IMR-90 (cell line): ENCODE data around the gene SEMA3C. TPM values are rescaled to one million over a fixed set of nuclear protein-coding genes. Genes with fewer than 3 reads are reported as not detected.
A peak's percentile ranks its signal among the peaks of the same experiment; 100 is the strongest.

Source experiments
- ATAC-seq: fragments of 200-7000 bp; cut with Tn5 transposase; 2 replicates; pipeline ENCODE4 v1.9.1; 2020; ENCODE audit warnings: low read depth, mild to moderate bottlenecking, moderate library complexity
- BruUV-seq: library from RNA; stranded (reverse); fragments of 400-500 nt; replicated peaks from 2 replicates; lab custom pipeline; 2021; lab: Mats Ljungman, UMichigan
- CTCF ChIA-PET: fragments of 300-600 bp; formaldehyde crosslinking; extraction: SDS; loops from one replicate; lab custom pipeline; 2021; ENCODE audit warnings: antibody characterized with exemption; lab: Yijun Ruan, JAX
- POLR2A ChIA-PET: fragments of 300-600 bp; sonication (Branson Sonifier 250); formaldehyde crosslinking; loops from one replicate; lab custom pipeline; 2022; ENCODE audit warnings: antibody characterized with exemption; ENCODE audit not compliant: unreplicated experiment; lab: Charles Lee
- DNase-seq: peaks from one replicate; pipeline ENCODE4 v3.0.0; 2013
- H2AFZ ChIP-seq: replicated peaks from 2 replicates; pipeline ENCODE3; 2013; ENCODE audit warnings: low read length, mild to moderate bottlenecking; ENCODE audit not compliant: poor library complexity
- H2AK5ac ChIP-seq: 2 replicates; pipeline ENCODE4 v1.6.1; 2013; ENCODE audit warnings: low read depth, low read length, inconsistent platforms
- H2AK9ac ChIP-seq: replicated peaks from 2 replicates; pipeline ENCODE3; 2013; ENCODE audit warnings: mild to moderate bottlenecking, low read depth, low read length, moderate library complexity; ENCODE audit not compliant: poor library complexity
- H2BK120ac ChIP-seq: 2 replicates; pipeline ENCODE4 v1.6.1; 2013; ENCODE audit warnings: low read depth, low read length, inconsistent platforms
- H2BK15ac ChIP-seq: 3 replicates; pipeline ENCODE4 v1.6.1; 2013; ENCODE audit warnings: low read depth, low read length, inconsistent platforms
- H2BK20ac ChIP-seq: 2 replicates; pipeline ENCODE4 v1.6.1; 2013; ENCODE audit warnings: low read depth, mild to moderate bottlenecking, inconsistent platforms, low read length, moderate library complexity
- H2BK5ac ChIP-seq: 2 replicates; pipeline ENCODE4 v1.6.1; 2013; ENCODE audit warnings: mild to moderate bottlenecking, low read depth, low read length, inconsistent platforms; ENCODE audit not compliant: poor library complexity, severe bottlenecking
- H3K14ac ChIP-seq: replicated peaks from 2 replicates; pipeline ENCODE4 v1.6.1; 2013; ENCODE audit warnings: low read depth, low read length, inconsistent platforms
- H3K18ac ChIP-seq: 2 replicates; pipeline ENCODE4 v1.6.1; 2013; ENCODE audit warnings: low read depth, low read length, control low read depth
- H3K23ac ChIP-seq: 2 replicates; pipeline ENCODE4 v1.6.1; 2013; ENCODE audit warnings: low read depth, low read length, inconsistent platforms
- H3K27ac ChIP-seq: 2 replicates; pipeline ENCODE4 v1.5.1; 2013; ENCODE audit warnings: mild to moderate bottlenecking, control low read depth, low read length; ENCODE audit not compliant: insufficient read depth
- H3K27me3 ChIP-seq: 2 replicates; pipeline ENCODE4 v1.6.1; 2013; ENCODE audit warnings: low read length; ENCODE audit not compliant: control insufficient read depth, insufficient read depth
- H3K36me3 ChIP-seq: 2 replicates; pipeline ENCODE4 v1.6.1; 2013; ENCODE audit warnings: low read length, mixed read lengths; ENCODE audit not compliant: control insufficient read depth, insufficient read depth
- H3K4ac ChIP-seq: 2 replicates; pipeline ENCODE4 v1.6.1; 2013; ENCODE audit warnings: low read depth, low read length, inconsistent platforms
- H3K4me1 ChIP-seq: 2 replicates; pipeline ENCODE4 v1.6.1; 2013; ENCODE audit warnings: low read length, mixed read lengths; ENCODE audit not compliant: control insufficient read depth, insufficient read depth
- H3K4me2 ChIP-seq: 2 replicates; pipeline ENCODE4 v1.6.1; 2013; ENCODE audit warnings: low read depth, mild to moderate bottlenecking, control low read depth, low read length, moderate library complexity
- H3K4me3 ChIP-seq: 2 replicates; pipeline ENCODE4 v1.5.1; 2013; ENCODE audit warnings: low read depth, mild to moderate bottlenecking, control low read depth, low read length, moderate library complexity; ENCODE audit not compliant: insufficient read depth
- H3K56ac ChIP-seq: 2 replicates; pipeline ENCODE4 v1.6.1; 2013; ENCODE audit warnings: low read length, inconsistent platforms; ENCODE audit not compliant: insufficient read depth; ENCODE audit errors: extremely low read depth
- H3K79me1 ChIP-seq, 2 experiments: 2 replicates each; pipeline ENCODE4 v1.6.1; 2013; ENCODE audit warnings: low read length in 2 of 2, inconsistent platforms in 1 of 2, low read depth in 1 of 2
- H3K9ac ChIP-seq: 2 replicates; pipeline ENCODE4 v1.6.1; 2013; ENCODE audit warnings: low read depth, low read length, control low read depth
- H3K9me1 ChIP-seq: 2 replicates; pipeline ENCODE4 v1.6.1; 2013; ENCODE audit warnings: low read length, inconsistent platforms; ENCODE audit not compliant: insufficient read depth
- H3K9me3 ChIP-seq: 2 replicates; pipeline ENCODE4 v1.6.1; 2013; ENCODE audit warnings: low read length; ENCODE audit not compliant: control insufficient read depth, insufficient read depth
- H4K20me1 ChIP-seq: 2 replicates; pipeline ENCODE4 v1.6.1; 2013; ENCODE audit warnings: low read length, inconsistent platforms; ENCODE audit not compliant: insufficient read depth
- H4K5ac ChIP-seq: 2 replicates; pipeline ENCODE4 v1.6.1; 2013; ENCODE audit warnings: mild to moderate bottlenecking, low read depth, low read length, control low read depth
- H4K8ac ChIP-seq, 2 experiments: 2 replicates each; pipeline ENCODE4 v1.6.1; 2013; ENCODE audit warnings: low read depth in 2 of 2, low read length in 2 of 2, control low read depth in 1 of 2, inconsistent platforms in 1 of 2
- H4K91ac ChIP-seq: 2 replicates; pipeline ENCODE4 v1.6.1; 2013; ENCODE audit warnings: low read depth, low read length, inconsistent platforms; ENCODE audit not compliant: insufficient read depth
- CEBPB ChIP-seq: IDR thresholded peaks from 2 replicates; pipeline ENCODE4 v1.6.1; 2012; ENCODE audit warnings: low read depth, low read length, improper control_type of control experiment
- CHD1 ChIP-seq: IDR thresholded peaks from 2 replicates; pipeline ENCODE4 v1.6.1; 2012; ENCODE audit warnings: low read depth, low read length, improper control_type of control experiment
- FOS ChIP-seq: fragments of 150-350 bp; IDR thresholded peaks from 2 replicates; pipeline ENCODE4 v1.6.1; 2016; ENCODE audit warnings: low read depth, low read length
- MXI1 ChIP-seq: IDR thresholded peaks from 2 replicates; pipeline ENCODE4 v1.6.1; 2012; ENCODE audit warnings: low read depth, mild to moderate bottlenecking, low read length, moderate library complexity, borderline replicate concordance
- RAD21 ChIP-seq: IDR thresholded peaks from 2 replicates; pipeline ENCODE4 v1.6.1; 2012; ENCODE audit warnings: low read length, improper control_type of control experiment
- RCOR1 ChIP-seq: IDR thresholded peaks from 2 replicates; pipeline ENCODE4 v1.6.1; 2012; ENCODE audit warnings: mild to moderate bottlenecking, low read length, improper control_type of control experiment; ENCODE audit not compliant: insufficient replicate concordance
- RFX5 ChIP-seq: IDR thresholded peaks from 2 replicates; pipeline ENCODE4 v1.8.0; 2012; ENCODE audit warnings: low read depth, mild to moderate bottlenecking, low read length, moderate library complexity
- SMC3 ChIP-seq: fragments of 150-350 bp; IDR thresholded peaks from 2 replicates; pipeline ENCODE4 v1.6.1; 2016; ENCODE audit warnings: low read depth, mild to moderate bottlenecking, antibody characterized with exemption, low read length, moderate library complexity
- WGBS, 2 experiments: methylation state at CpG; one replicate each; pipeline versions ENCODE4 v1.1.5 to v1.1.7; 2013; ENCODE audit warnings: missing lambda C conversion rate in 2 of 2; ENCODE audit not compliant: insufficient read length in 1 of 2; ENCODE audit errors: extremely low coverage in 2 of 2; 5-methylcytosine and 5-hydroxymethylcytosine counted together
- dilution Hi-C: fragments of 300-500 bp; cut with HindIII; formaldehyde crosslinking; loops from one replicate; pipeline ENCODE4 v1.14.3; 2018; ENCODE audit warnings: low sequenced_read_pairs; ENCODE audit not compliant: unreplicated experiment
- in situ Hi-C: fragments of 300-500 bp; cut with MboI; formaldehyde crosslinking; loops from 3 replicates; pipeline ENCODE4 v1.14.3; 2019; ENCODE audit warnings: low sequenced_read_pairs, inconsistent platforms, mixed read lengths
- intact Hi-C: fragments of 100-400 bp; cut with micrococcal nuclease; formaldehyde crosslinking; loops from 2 replicates; pipeline ENCODE4 v1.10.0; 2022
- polyA plus RNA-seq, 3 experiments: library from polyadenylated mRNA; depleted of rRNA; stranded (reverse); fragments of >200 nt; gene quantifications; 2 replicates each; pipeline ENCODE4 v1.2.3, GENCODE V29; 2012; ENCODE audit warnings: low replicate concordance in 1 of 3
- total RNA-seq: library from RNA; depleted of rRNA; stranded (reverse); fragments of >200 nt; gene quantifications from 2 replicates; pipeline ENCODE4 v1.2.3, GENCODE V29; 2012
- TF ChIP-seq, protein P1 (sequence below): conservative IDR thresholded peaks from 2 replicates; pipeline ENCODE4 v1.5.1; 2012; ENCODE audit warnings: mild to moderate bottlenecking, low read depth, low read length, improper control_type of control experiment
- TF ChIP-seq, protein P2 (sequence below): fragments of 150-350 bp; IDR thresholded peaks from 2 replicates; pipeline ENCODE4 v1.6.1; 2017; ENCODE audit warnings: mild to moderate bottlenecking, antibody characterized with exemption, low read length, low read depth
- TF ChIP-seq, protein P3 (sequence below): fragments of 150-350 bp; IDR thresholded peaks from 2 replicates; pipeline ENCODE4 v1.6.1; 2016; ENCODE audit warnings: low read depth, mild to moderate bottlenecking, low read length, moderate library complexity, borderline replicate concordance

SEMA3C gene
- total and polyA plus RNA-seq, 2 of the 4 experiments (the other 2 are of a cell fraction), result 21.2 to 97.1 TPM

DNA sequence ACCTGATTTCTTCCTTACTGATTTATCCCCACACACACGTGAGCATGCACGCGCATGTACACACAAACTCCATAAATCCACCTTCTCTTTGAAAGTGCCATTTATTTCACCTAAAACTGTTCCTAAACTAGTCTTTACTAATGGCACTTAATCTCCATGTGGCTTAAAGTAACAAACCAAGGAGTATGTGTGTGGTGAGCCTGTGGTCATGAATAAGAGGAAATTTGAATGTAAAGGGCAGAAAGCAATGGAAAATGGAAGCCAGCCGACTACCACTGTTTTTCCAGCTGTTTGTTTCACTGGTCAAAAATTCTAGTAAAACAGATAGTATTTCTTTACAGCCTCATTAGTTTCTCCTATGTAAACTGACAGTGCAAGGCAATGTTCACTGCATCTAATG lies 23.8 kb downstream of the SEMA3C start:
- no peak for DNase-seq

More for the DNA sequence above, 23.8 kb downstream of the SEMA3C start:
- Histone ChIP-seq H3K36me3 (no peaks in the 10 kb centered on the region), H3K9ac (no peak overlapping the region), H3K23ac (no peak overlapping the region; the same call in 1 of the 2 replicates), H3K79me1 (peaks cover 10 to 19% of the 10 kb centered on the region in 2 experiments; a peak in 3 of 4 replicates), H2BK120ac (no peak overlapping the region), H2BK15ac (no peak overlapping the region), H2AK5ac (peak overlapping the region; percentile 24; the same call in 1 of the 2 replicates), H3K4ac (no peak overlapping the region), H2AK9ac (no peak overlapping the region), H3K9me1 (0 out of 2 replicates have a peak, but pooled peaks cover 5% of the 10 kb centered on the region), H3K9me3 (no peaks in the 10 kb centered on the region), H3K14ac (no peak overlapping the region), H4K5ac (no peak overlapping the region), H3K4me3 (no peak overlapping the region), H3K27me3 (no peaks in the 10 kb centered on the region), H2BK20ac (no peak overlapping the region), H4K8ac (no peak overlapping the region; a peak in 1 of 4 replicates), H3K18ac (no peak overlapping the region; the same call in 1 of the 2 replicates), H3K27ac (no peak overlapping the region), H3K4me2 (no peak overlapping the region), H2BK5ac (no peak overlapping the region), H4K91ac (no peak overlapping the region), H4K20me1 (no peaks in the 10 kb centered on the region), H2AFZ (no peak overlapping the region), H3K4me1 (peaks cover 10% of the 10 kb centered on the region; the same call in 1 of the 2 replicates), H3K56ac (no peak overlapping the region)
- no peak for ATAC-seq
- in situ Hi-C loops, result no loop called here
- POLR2A ChIA-PET, result no interaction called here
- BruUV-seq, result no TSS peak
- intact Hi-C loops, result no loop called here
- CTCF ChIA-PET, result no interaction called here
- no CpG with 5 or more reads among the region's 4 CpGs for WGBS, 2 experiments
- dilution Hi-C loops, result no loop called here
- TF ChIP-seq MXI1 (no peak), CHD1 (no peak), RFX5 (no peak), FOS (no peak), RCOR1 (no peak), SMC3 (no peak), RAD21 (no peak), CEBPB (no peak)
- TF ChIP-seq, protein P1, sequence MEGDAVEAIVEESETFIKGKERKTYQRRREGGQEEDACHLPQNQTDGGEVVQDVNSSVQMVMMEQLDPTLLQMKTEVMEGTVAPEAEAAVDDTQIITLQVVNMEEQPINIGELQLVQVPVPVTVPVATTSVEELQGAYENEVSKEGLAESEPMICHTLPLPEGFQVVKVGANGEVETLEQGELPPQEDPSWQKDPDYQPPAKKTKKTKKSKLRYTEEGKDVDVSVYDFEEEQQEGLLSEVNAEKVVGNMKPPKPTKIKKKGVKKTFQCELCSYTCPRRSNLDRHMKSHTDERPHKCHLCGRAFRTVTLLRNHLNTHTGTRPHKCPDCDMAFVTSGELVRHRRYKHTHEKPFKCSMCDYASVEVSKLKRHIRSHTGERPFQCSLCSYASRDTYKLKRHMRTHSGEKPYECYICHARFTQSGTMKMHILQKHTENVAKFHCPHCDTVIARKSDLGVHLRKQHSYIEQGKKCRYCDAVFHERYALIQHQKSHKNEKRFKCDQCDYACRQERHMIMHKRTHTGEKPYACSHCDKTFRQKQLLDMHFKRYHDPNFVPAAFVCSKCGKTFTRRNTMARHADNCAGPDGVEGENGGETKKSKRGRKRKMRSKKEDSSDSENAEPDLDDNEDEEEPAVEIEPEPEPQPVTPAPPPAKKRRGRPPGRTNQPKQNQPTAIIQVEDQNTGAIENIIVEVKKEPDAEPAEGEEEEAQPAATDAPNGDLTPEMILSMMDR, result no peak
- TF ChIP-seq, protein P2, sequence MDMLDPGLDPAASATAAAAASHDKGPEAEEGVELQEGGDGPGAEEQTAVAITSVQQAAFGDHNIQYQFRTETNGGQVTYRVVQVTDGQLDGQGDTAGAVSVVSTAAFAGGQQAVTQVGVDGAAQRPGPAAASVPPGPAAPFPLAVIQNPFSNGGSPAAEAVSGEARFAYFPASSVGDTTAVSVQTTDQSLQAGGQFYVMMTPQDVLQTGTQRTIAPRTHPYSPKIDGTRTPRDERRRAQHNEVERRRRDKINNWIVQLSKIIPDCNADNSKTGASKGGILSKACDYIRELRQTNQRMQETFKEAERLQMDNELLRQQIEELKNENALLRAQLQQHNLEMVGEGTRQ, result no peak
- TF ChIP-seq, protein P3, sequence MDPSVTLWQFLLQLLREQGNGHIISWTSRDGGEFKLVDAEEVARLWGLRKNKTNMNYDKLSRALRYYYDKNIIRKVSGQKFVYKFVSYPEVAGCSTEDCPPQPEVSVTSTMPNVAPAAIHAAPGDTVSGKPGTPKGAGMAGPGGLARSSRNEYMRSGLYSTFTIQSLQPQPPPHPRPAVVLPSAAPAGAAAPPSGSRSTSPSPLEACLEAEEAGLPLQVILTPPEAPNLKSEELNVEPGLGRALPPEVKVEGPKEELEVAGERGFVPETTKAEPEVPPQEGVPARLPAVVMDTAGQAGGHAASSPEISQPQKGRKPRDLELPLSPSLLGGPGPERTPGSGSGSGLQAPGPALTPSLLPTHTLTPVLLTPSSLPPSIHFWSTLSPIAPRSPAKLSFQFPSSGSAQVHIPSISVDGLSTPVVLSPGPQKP, result no peak
